ENCODE results near the gene HECTD4. TPM values are rescaled to one million over a fixed set of nuclear protein-coding genes. Genes with fewer than 3 reads are reported as not detected.

HECTD4 gene
- total RNA-seq, 4 donors from 2014 or later = 15.9 to 72.9 (median 45.2) TPM

- H3K36me3 ChIP-seq = no peaks in the 10 kb centered on the region
- H3K4me1 ChIP-seq = no peaks in the 10 kb centered on the region
- H3K27ac ChIP-seq = no peak overlapping the region
- intact Hi-C loops (cut with DNase I; ENCODE audit: low total_unique reads) = no loop called here
- H3K27me3 ChIP-seq = no peaks in the 10 kb centered on the region
- TF ChIP-seq POLR2A (IDR thresholded peaks at IDR 0.05) = no peak
- TF ChIP-seq CTCF (IDR thresholded peaks at IDR 0.05) = peak in 2 of 4 experiments; percentile 6 to 11
- no peak overlapping the region for H3K4me3 ChIP-seq
- no peaks in the 10 kb centered on the region for H3K9me3 ChIP-seq
- DNase-seq = no peak
Measured at GRCh38 chr12:112170376-112170775, 211.9 kb downstream of the HECTD4 start.

GRCh38 chr12:112169966-112170365, 212.3 kb downstream of the HECTD4 start:
- no peak overlapping the region for H3K4me3 ChIP-seq
- TF ChIP-seq CTCF (IDR thresholded peaks at IDR 0.05) = no peak
- TF ChIP-seq POLR2A (IDR thresholded peaks at IDR 0.05) = no peak
- H3K27ac ChIP-seq = no peak overlapping the region
- no peaks in the 10 kb centered on the region for H3K9me3 ChIP-seq
- no peaks in the 10 kb centered on the region for H3K27me3 ChIP-seq
- no peaks in the 10 kb centered on the region for H3K36me3 ChIP-seq
- no peak for DNase-seq
- intact Hi-C loops (cut with DNase I; ENCODE audit: low total_unique reads) = no loop called here
- H3K4me1 ChIP-seq = no peaks in the 10 kb centered on the region

- no peak overlapping the region for H3K27ac ChIP-seq
- no peaks in the 10 kb centered on the region for H3K27me3 ChIP-seq
- no peak for DNase-seq
- H3K36me3 ChIP-seq = no peaks in the 10 kb centered on the region
- intact Hi-C loops (cut with DNase I; ENCODE audit: low total_unique reads) = no loop called here
- H3K9me3 ChIP-seq = no peaks in the 10 kb centered on the region
- no peak for TF ChIP-seq POLR2A (IDR thresholded peaks at IDR 0.05)
- no peak for TF ChIP-seq CTCF (IDR thresholded peaks at IDR 0.05)
- H3K4me1 ChIP-seq = no peaks in the 10 kb centered on the region
- H3K4me3 ChIP-seq = no peak overlapping the region
Measured at GRCh38 chr12:112169161-112169872, 212.9 kb downstream of the HECTD4 start.

- no peak overlapping the region for H3K27ac ChIP-seq
- intact Hi-C loops (cut with DNase I; ENCODE audit: low total_unique reads) = no loop called here
- no peak overlapping the region for H3K4me3 ChIP-seq
- no peaks in the 10 kb centered on the region for H3K27me3 ChIP-seq
- no peaks in the 10 kb centered on the region for H3K36me3 ChIP-seq
- H3K9me3 ChIP-seq = no peaks in the 10 kb centered on the region
- no peaks in the 10 kb centered on the region for H3K4me1 ChIP-seq
- no peak for DNase-seq
- no peak for TF ChIP-seq CTCF (IDR thresholded peaks at IDR 0.05)
- no peak for TF ChIP-seq POLR2A (IDR thresholded peaks at IDR 0.05)
Measured at GRCh38 chr12:112168561-112168971, 213.7 kb downstream of the HECTD4 start.

GRCh38 chr12:112167718-112168525, 214.3 kb downstream of the HECTD4 start:
- H3K36me3 ChIP-seq = no peaks in the 10 kb centered on the region
- no peak overlapping the region for H3K27ac ChIP-seq
- no peaks in the 10 kb centered on the region for H3K27me3 ChIP-seq
- TF ChIP-seq POLR2A (IDR thresholded peaks at IDR 0.05) (no peak), CTCF (IDR thresholded peaks at IDR 0.05) (no peak)
- H3K4me3 ChIP-seq = no peak overlapping the region
- no peaks in the 10 kb centered on the region for H3K4me1 ChIP-seq
- intact Hi-C loops (cut with DNase I; ENCODE audit: low total_unique reads) = no loop called here
- DNase-seq = no peak
- H3K9me3 ChIP-seq = no peaks in the 10 kb centered on the region
